H1 (cell line): ENCODE results near the gene PXDN. TPM values are rescaled to one million over a fixed set of nuclear protein-coding genes. Genes with fewer than 3 reads are reported as not detected.

Experiments
- CTCF ChIA-PET: fragments of 300-600 bp; sonication (Branson Sonifier 250); formaldehyde crosslinking; loops from one replicate; lab custom pipeline; 2021; ENCODE audit not compliant: partially characterized antibody; lab: Charles Lee
- POLR2A ChIA-PET: fragments of 300-600 bp; sonication (Branson Sonifier 250); formaldehyde crosslinking; loops from one replicate; lab custom pipeline; 2021; ENCODE audit warnings: inconsistent platforms; ENCODE audit not compliant: partially characterized antibody; lab: Charles Lee
- DNase-seq, 2 experiments: peaks; one replicate each; pipeline versions ENCODE4 v3.0.0 to v3.0.0-alpha.2; 2010 to 2022; ENCODE audit warnings: low spot score in 2 of 2, low read depth in 1 of 2, mixed read lengths in 1 of 2
- FAIRE-seq: peaks from 2 replicates; lab custom pipeline; 2011; peaks lifted over from hg19 to GRCh38; lab: Jason Lieb, UNC
- H2AFZ ChIP-seq: 2 replicates; pipeline ENCODE4 v1.8.1; 2012; ENCODE audit warnings: low read length, inconsistent platforms
- H2AK5ac ChIP-seq: 2 replicates; pipeline ENCODE4 v1.6.1; 2013; ENCODE audit warnings: low read depth, low read length
- H2BK120ac ChIP-seq: replicated peaks from 2 replicates; pipeline ENCODE3; 2013; ENCODE audit warnings: low read depth, low read length, inconsistent platforms
- H2BK12ac ChIP-seq: 2 replicates; pipeline ENCODE4 v1.6.1; 2013; ENCODE audit warnings: low read depth, low read length
- H2BK15ac ChIP-seq: 2 replicates; pipeline ENCODE4 v1.6.1; 2013; ENCODE audit warnings: low read length
- H2BK20ac ChIP-seq: 2 replicates; pipeline ENCODE4 v1.6.1; 2013; ENCODE audit warnings: low read length
- H2BK5ac ChIP-seq: 2 replicates; pipeline ENCODE4 v1.6.1; 2013; ENCODE audit warnings: low read depth, low read length
- H3K14ac ChIP-seq: 2 replicates; pipeline ENCODE4 v1.6.1; 2013; ENCODE audit warnings: inconsistent platforms; ENCODE audit not compliant: insufficient read length
- H3K18ac ChIP-seq: 2 replicates; pipeline ENCODE4 v1.6.1; 2013; ENCODE audit warnings: low read length; ENCODE audit errors: extremely low read depth
- H3K23ac ChIP-seq: 2 replicates; pipeline ENCODE4 v1.6.1; 2013; ENCODE audit warnings: inconsistent platforms; ENCODE audit not compliant: insufficient read length
- H3K23me2 ChIP-seq: 2 replicates; pipeline ENCODE4 v1.6.1; 2013; ENCODE audit warnings: low read depth, low read length
- H3K27ac ChIP-seq: 2 replicates; pipeline ENCODE4 v1.6.1; 2011; ENCODE audit warnings: low read depth, low read length, inconsistent platforms
- H3K27me3 ChIP-seq, 4 experiments: replicated peaks in 1 of 4; 1 replicate in 1 of 4; 2 replicates in 3 of 4; pipeline versions ENCODE4 v1.6.1 to v1.8.1; 2011 to 2013; ENCODE audit warnings: low read length in 3 of 4, mild to moderate bottlenecking in 3 of 4, inconsistent platforms in 2 of 4, mixed read lengths in 2 of 4, moderate library complexity in 1 of 4; ENCODE audit not compliant: control insufficient read depth in 3 of 4, insufficient read depth in 3 of 4; ENCODE audit errors: extremely low read depth in 1 of 4
- H3K36me3 ChIP-seq, 4 experiments: 2 replicates each; pipeline versions ENCODE4 v1.6.1 to v1.8.1; 2011 to 2013; ENCODE audit warnings: mild to moderate bottlenecking in 4 of 4, low read length in 3 of 4, moderate library complexity in 2 of 4, control low read depth in 1 of 4, inconsistent platforms in 1 of 4; ENCODE audit not compliant: insufficient read depth in 4 of 4, control insufficient read depth in 2 of 4
- H3K4ac ChIP-seq: replicated peaks from 2 replicates; pipeline ENCODE3; 2013; ENCODE audit warnings: low read length, low read depth, mixed read lengths, inconsistent platforms; ENCODE audit not compliant: insufficient read length
- H3K4me1 ChIP-seq, 4 experiments: replicated peaks in 1 of 4; 1 replicate in 1 of 4; 2 replicates in 3 of 4; pipeline versions ENCODE4 v1.6.1 to v1.8.1; 2011 to 2013; ENCODE audit warnings: low read length in 3 of 4, inconsistent platforms in 2 of 4, mixed read lengths in 1 of 4; ENCODE audit not compliant: insufficient read depth in 4 of 4, control insufficient read depth in 3 of 4
- H3K4me2 ChIP-seq, 2 experiments: 2 replicates each; pipeline versions ENCODE4 v1.6.1 to v1.8.1; 2011 to 2013; ENCODE audit warnings: low read depth in 2 of 2, low read length in 2 of 2, control low read depth in 1 of 2, inconsistent platforms in 1 of 2, mild to moderate bottlenecking in 1 of 2; ENCODE audit not compliant: insufficient read depth in 1 of 2
- H3K4me3 ChIP-seq, 4 experiments: fragments of 200-600, 300-600 bp in 1 of 4; sonication (generic), shearing (Covaris generic), sonication (Bioruptor Twin) in 1 of 4; 2 replicates each; pipeline versions ENCODE4 v1.5.1 to v1.8.1; 2011 to 2016; ENCODE audit warnings: low read length in 4 of 4, low read depth in 3 of 4, control low read depth in 2 of 4, inconsistent platforms in 2 of 4, mild to moderate bottlenecking in 2 of 4, mixed read lengths in 1 of 4, moderate library complexity in 1 of 4; ENCODE audit not compliant: insufficient read depth in 2 of 4; ENCODE audit errors: extremely low read depth in 1 of 4
- H3K56ac ChIP-seq: replicated peaks from 2 replicates; pipeline ENCODE3; 2013; ENCODE audit warnings: low read depth, mild to moderate bottlenecking, mixed read lengths, low read length, inconsistent platforms; ENCODE audit not compliant: insufficient read length
- H3K79me1 ChIP-seq: 2 replicates; pipeline ENCODE4 v1.6.1; 2013; ENCODE audit warnings: low read depth, low read length, control low read depth
- H3K79me2 ChIP-seq, 2 experiments: 2 replicates each; pipeline versions ENCODE4 v1.6.1 to v1.8.1; 2012 to 2013; ENCODE audit warnings: low read length in 2 of 2, mild to moderate bottlenecking in 2 of 2, inconsistent platforms in 1 of 2; ENCODE audit not compliant: insufficient read depth in 2 of 2, control insufficient read depth in 1 of 2
- H3K9ac ChIP-seq, 4 experiments: replicated peaks in 1 of 4; 1 replicate in 1 of 4; 2 replicates in 3 of 4; pipeline versions ENCODE4 v1.6.1 to v1.8.1; 2011 to 2013; ENCODE audit warnings: low read depth in 3 of 4, low read length in 3 of 4, control low read depth in 2 of 4, mild to moderate bottlenecking in 2 of 4, moderate library complexity in 2 of 4, inconsistent platforms in 1 of 4; ENCODE audit errors: extremely low read depth in 1 of 4
- H3K9me3 ChIP-seq, 2 experiments: 2 replicates each; pipeline versions ENCODE4 v1.6.1 to v1.8.1; 2012 to 2013; ENCODE audit warnings: mild to moderate bottlenecking in 2 of 2, moderate library complexity in 2 of 2, control low read depth in 1 of 2, inconsistent platforms in 1 of 2, low read depth in 1 of 2, low read length in 1 of 2, mixed read lengths in 1 of 2; ENCODE audit not compliant: insufficient read depth in 2 of 2
- H4K20me1 ChIP-seq, 2 experiments: replicated peaks in 1 of 2; 2 replicates each; pipeline versions ENCODE3 to v1.8.1; 2011 to 2013; ENCODE audit warnings: inconsistent platforms in 2 of 2, low read length in 2 of 2, mild to moderate bottlenecking in 1 of 2; ENCODE audit not compliant: insufficient read depth in 2 of 2, control insufficient read depth in 1 of 2
- H4K5ac ChIP-seq: 2 replicates; pipeline ENCODE4 v1.6.1; 2013; ENCODE audit warnings: low read length, low read depth, mixed read lengths, inconsistent platforms; ENCODE audit not compliant: insufficient read length
- H4K8ac ChIP-seq: 2 replicates; pipeline ENCODE4 v1.8.0; 2013; ENCODE audit warnings: mild to moderate bottlenecking, moderate library complexity, low read length, inconsistent platforms; ENCODE audit not compliant: insufficient read depth; ENCODE audit errors: extremely low read depth
- H4K91ac ChIP-seq: replicated peaks from 2 replicates; pipeline ENCODE3; 2013; ENCODE audit warnings: low read length, mixed read lengths, inconsistent platforms; ENCODE audit not compliant: insufficient read length
- BRCA1 ChIP-seq: IDR thresholded peaks from 2 replicates; pipeline ENCODE4 v1.6.1; 2012; ENCODE audit warnings: low read depth, low read length, improper control_type of control experiment
- CREB1 ChIP-seq: IDR thresholded peaks from 2 replicates; pipeline ENCODE4 v1.6.1; 2012; ENCODE audit warnings: inconsistent platforms
- KDM4A ChIP-seq: IDR thresholded peaks from one replicate; pipeline ENCODE4 v1.7.1; 2012; ENCODE audit warnings: low read depth, mild to moderate bottlenecking, moderate library complexity, low read length, inconsistent platforms; ENCODE audit not compliant: severe bottlenecking
- MAFK ChIP-seq: IDR thresholded peaks from 2 replicates; pipeline ENCODE4 v1.6.1; 2012; ENCODE audit warnings: low read depth, mild to moderate bottlenecking, improper control_type of control experiment, low read length
- RAD21 ChIP-seq, 2 experiments: IDR thresholded peaks in 1 of 2; conservative IDR thresholded peaks in 1 of 2; 2 replicates each; pipeline ENCODE4 v1.6.1; 2011; ENCODE audit warnings: low read depth in 2 of 2, low read length in 2 of 2, improper control_type of control experiment in 1 of 2, inconsistent platforms in 1 of 2, mild to moderate bottlenecking in 1 of 2, moderate library complexity in 1 of 2
- SAP30 ChIP-seq: fragments of 300-600 bp; sonication (generic); IDR thresholded peaks from 2 replicates; pipeline ENCODE4 v1.7.1; 2012; ENCODE audit warnings: low read length, moderate library complexity, mild to moderate bottlenecking, inconsistent platforms; ENCODE audit not compliant: insufficient read depth, insufficient replicate concordance
- SIRT6 ChIP-seq: IDR thresholded peaks from one replicate; pipeline ENCODE4 v1.7.1; 2012; ENCODE audit warnings: low read length, inconsistent platforms
- SP4 ChIP-seq: IDR thresholded peaks from 2 replicates; pipeline ENCODE4 v1.6.1; 2012; ENCODE audit warnings: low read length, inconsistent platforms
- WGBS, 2 experiments: shearing (Covaris generic) in 1 of 2; methylation state at CpG; one replicate each; pipeline versions ENCODE4 v1.1.6 to v1.1.7; 2013 to 2015; ENCODE audit warnings: low lambda C conversion rate in 2 of 2, mixed read lengths in 2 of 2, inconsistent platforms in 1 of 2, low coverage in 1 of 2, missing lambda C conversion rate in 1 of 2; ENCODE audit not compliant: insufficient replicate concordance in 2 of 2, insufficient coverage in 1 of 2, insufficient read length in 1 of 2; ENCODE audit errors: extremely low coverage in 1 of 2, missing lambda C conversion rate in 1 of 2; 5-methylcytosine and 5-hydroxymethylcytosine counted together
- polyA plus RNA-seq, 7 experiments: library from polyadenylated mRNA; depleted of rRNA in 3 of 7; stranded (reverse) in 5 of 7; unstranded in 2 of 7; fragments of >200 nt in 5 of 7; fragments of 200-250 nt in 2 of 7; gene quantifications; 1 replicate in 5 of 7; 2 replicates in 1 of 7; 4 replicates in 1 of 7; pipeline versions ENCODE4 v1.2.1 to v1.2.3, GENCODE V29; 2011 to 2013; ENCODE audit warnings: missing spikeins in 2 of 7, mixed read lengths in 2 of 7
- total RNA-seq: library from RNA; stranded (reverse); fragmentation: NEBNext Ultra II Directional; extraction: Animal tissue kit (Norgen Biotek cat#: 25700); gene quantifications from 2 replicates; pipeline ENCODE4 v1.2.1, GENCODE V29; 2021
- TF ChIP-seq, protein P1 (sequence below), 3 experiments: IDR thresholded peaks; 1 replicate in 2 of 3; 2 replicates in 1 of 3; pipeline versions ENCODE4 v1.5.1 to v1.6.1; 2011; ENCODE audit warnings: low read length in 3 of 3, mild to moderate bottlenecking in 3 of 3, inconsistent platforms in 2 of 3, low read depth in 1 of 3, moderate library complexity in 1 of 3; ENCODE audit not compliant: insufficient read depth in 1 of 3; ENCODE audit errors: control extremely low read depth in 1 of 3

PXDN gene
- total and polyA plus RNA-seq, 2 of the 8 experiments (the other 6 are each of a cell fraction or from before 2014, with no cell fraction given) = 104 to 141 TPM

- H3K56ac ChIP-seq = no peak overlapping the region
- CTCF ChIA-PET = interaction anchor here (0.6 to 9.3 kb wide), 10 partner anchors 10 to 103 kb away, joined by 3 to 68 read pairs (median 4); no protein-coding TSS in a partner anchor
These were observed 96.7 kb downstream of the PXDN start for GRCh38 chr2:1647417-1648240.

More at GRCh38 chr2:1647417-1648240, 96.7 kb downstream of the PXDN start:
- no peak overlapping the region for H2BK12ac ChIP-seq
- H3K18ac ChIP-seq = no peak overlapping the region
- H3K23ac ChIP-seq = no peak overlapping the region
- no peaks in the 10 kb centered on the region for H3K4me1 ChIP-seq
- H2AK5ac ChIP-seq = no peak overlapping the region
- H4K20me1 ChIP-seq = peaks cover 0 to 9% of the 10 kb centered on the region in 2 experiments
- no peak overlapping the region for H2BK15ac ChIP-seq
- H3K4me2 ChIP-seq = no peak overlapping the region
- no peak overlapping the region for H3K14ac ChIP-seq
- H3K36me3 ChIP-seq = peaks cover 15 to 53% (median 32%) of the 10 kb centered on the region in 4 experiments; a peak in 7 of 8 replicates
- no peak overlapping the region for H3K27ac ChIP-seq
- H4K8ac ChIP-seq = no peak overlapping the region
- H3K79me2 ChIP-seq = no peaks in the 10 kb centered on the region
- no peaks in the 10 kb centered on the region; a peak in 1 of 7 replicates for H3K27me3 ChIP-seq
- no peak overlapping the region for H2BK120ac ChIP-seq
- H3K23me2 ChIP-seq = no peaks in the 10 kb centered on the region
- TF ChIP-seq MAFK (no peak), SIRT6 (no peak), KDM4A (no peak), CREB1 (no peak), SAP30 (no peak), SP4 (no peak), RAD21 (IDR thresholded peaks at IDR 0.05 in 1 of 2, conservative IDR thresholded peaks at IDR 0.05 in 1 of 2; ENCODE audit: low read depth in 2 of 2, low read length in 2 of 2) (peak in 1 of 2 experiments; percentile 29; a peak in 1 of 4 replicates), BRCA1 (no peak)
- TF ChIP-seq, protein P1, sequence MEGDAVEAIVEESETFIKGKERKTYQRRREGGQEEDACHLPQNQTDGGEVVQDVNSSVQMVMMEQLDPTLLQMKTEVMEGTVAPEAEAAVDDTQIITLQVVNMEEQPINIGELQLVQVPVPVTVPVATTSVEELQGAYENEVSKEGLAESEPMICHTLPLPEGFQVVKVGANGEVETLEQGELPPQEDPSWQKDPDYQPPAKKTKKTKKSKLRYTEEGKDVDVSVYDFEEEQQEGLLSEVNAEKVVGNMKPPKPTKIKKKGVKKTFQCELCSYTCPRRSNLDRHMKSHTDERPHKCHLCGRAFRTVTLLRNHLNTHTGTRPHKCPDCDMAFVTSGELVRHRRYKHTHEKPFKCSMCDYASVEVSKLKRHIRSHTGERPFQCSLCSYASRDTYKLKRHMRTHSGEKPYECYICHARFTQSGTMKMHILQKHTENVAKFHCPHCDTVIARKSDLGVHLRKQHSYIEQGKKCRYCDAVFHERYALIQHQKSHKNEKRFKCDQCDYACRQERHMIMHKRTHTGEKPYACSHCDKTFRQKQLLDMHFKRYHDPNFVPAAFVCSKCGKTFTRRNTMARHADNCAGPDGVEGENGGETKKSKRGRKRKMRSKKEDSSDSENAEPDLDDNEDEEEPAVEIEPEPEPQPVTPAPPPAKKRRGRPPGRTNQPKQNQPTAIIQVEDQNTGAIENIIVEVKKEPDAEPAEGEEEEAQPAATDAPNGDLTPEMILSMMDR (IDR thresholded peaks at IDR 0.05; ENCODE audit: control extremely low read depth in 1 of 3, insufficient read depth in 1 of 3, low read depth in 1 of 3, low read length in 3 of 3) = peak; percentile 18 to 31 (median 30); a peak in 2 of 4 replicates
- H3K9me3 ChIP-seq = no peaks in the 10 kb centered on the region
- H4K5ac ChIP-seq = no peak overlapping the region
- no peak overlapping the region for H2BK20ac ChIP-seq
- POLR2A ChIA-PET = interaction anchor here (0.8 to 1.9 kb wide), 4 partner anchors 22 to 90 kb away, joined by 4 to 5 read pairs (median 5); no protein-coding TSS in a partner anchor
- no peaks in the 10 kb centered on the region; the same call in 1 of the 2 replicates for H3K79me1 ChIP-seq
- 89% methylated on average over 20 of the region's 20 CpGs; no CpG with 5 or more reads in 1 of the 2 experiments for WGBS, 2 experiments
- FAIRE-seq = no peak
- no peak overlapping the region for H3K4me3 ChIP-seq
- H3K4ac ChIP-seq = no peak overlapping the region
- H4K91ac ChIP-seq = no peak overlapping the region
- no peak for DNase-seq
- H2AFZ ChIP-seq = no peak overlapping the region
- H3K9ac ChIP-seq = no peak overlapping the region
- no peak overlapping the region; the same call in 1 of the 2 replicates for H2BK5ac ChIP-seq
